K562 (cell line): ENCODE data around the gene NOP14. TPM values are rescaled to one million over a fixed set of nuclear protein-coding genes. Genes with fewer than 3 reads are reported as not detected.

Experiments used
- E2F4 ChIP-seq: sonication (generic); formaldehyde crosslinking; IDR thresholded peaks from 2 replicates; pipeline ENCODE4 v1.8.0; 2022; ENCODE audit warnings: mild to moderate bottlenecking, low read depth, missing genetic modification reagents
- MLLT1 ChIP-seq, 2 experiments: fragments of 450-650 bp; IDR thresholded peaks; 2 replicates each; pipeline ENCODE4 v1.6.1; 2016
- MYBL2 ChIP-seq, 2 experiments: fragments of 450-650 bp in 1 of 2; sonication (generic) in 1 of 2; formaldehyde crosslinking in 1 of 2; IDR thresholded peaks; 2 replicates each; pipeline versions ENCODE4 v1.6.1 to v1.8.1; 2017 to 2022; ENCODE audit warnings: borderline replicate concordance in 1 of 2, inconsistent platforms in 1 of 2, low read depth in 1 of 2, mild to moderate bottlenecking in 1 of 2, missing genetic modification reagents in 1 of 2, moderate library complexity in 1 of 2
- NEUROD1 ChIP-seq: fragments of 150-350 bp; IDR thresholded peaks from 2 replicates; pipeline ENCODE4 v1.6.1; 2014; ENCODE audit warnings: borderline replicate concordance, low read length, low read depth; ENCODE audit not compliant: partially characterized antibody
- PCBP1 ChIP-seq: fragments of 200-400 bp; formaldehyde crosslinking; IDR thresholded peaks from 2 replicates; pipeline ENCODE4 v1.6.1; 2018; ENCODE audit warnings: mild to moderate bottlenecking, low read depth, low read length; ENCODE audit not compliant: poor library complexity, severe bottlenecking
- POLR2G ChIP-seq: fragments of 200-400 bp; formaldehyde crosslinking; IDR thresholded peaks from 2 replicates; pipeline ENCODE4 v1.6.1; 2017; ENCODE audit warnings: low read depth, mild to moderate bottlenecking, antibody characterized with exemption, low read length, moderate library complexity
- PTTG1 ChIP-seq: fragments of 450-650 bp; IDR thresholded peaks from 2 replicates; pipeline ENCODE4 v1.6.1; 2016; ENCODE audit warnings: low read depth, mild to moderate bottlenecking, missing genetic modification characterization, missing compliant biosample characterization
- RBM14 ChIP-seq: fragments of 200-400 bp; formaldehyde crosslinking; IDR thresholded peaks from 2 replicates; pipeline ENCODE4 v1.6.1; 2018; ENCODE audit warnings: low read depth, mild to moderate bottlenecking, low read length, moderate library complexity, borderline replicate concordance; ENCODE audit not compliant: insufficient read depth
- RBM22 ChIP-seq: fragments of 200-400 bp; formaldehyde crosslinking; IDR thresholded peaks from 2 replicates; pipeline ENCODE4 v1.6.1; 2018; ENCODE audit warnings: low read length, low read depth; ENCODE audit not compliant: poor library complexity, severe bottlenecking
- RFX5 ChIP-seq: IDR thresholded peaks from 2 replicates; pipeline ENCODE4 v1.6.1; 2011; ENCODE audit warnings: low read depth, mild to moderate bottlenecking, improper control_type of control experiment, low read length
- SAFB ChIP-seq: fragments of 200-400 bp; formaldehyde crosslinking; IDR thresholded peaks from 2 replicates; pipeline ENCODE4 v1.6.1; 2017; ENCODE audit warnings: low read depth, low read length, borderline replicate concordance
- STAT6 ChIP-seq: sonication (generic); formaldehyde crosslinking; IDR thresholded peaks from 2 replicates; pipeline ENCODE4 v1.8.1; 2023; ENCODE audit warnings: mild to moderate bottlenecking, missing genetic modification reagents
- ZFP91 ChIP-seq: sonication (generic); formaldehyde crosslinking; IDR thresholded peaks from 2 replicates; pipeline ENCODE4 v1.8.0; 2022; ENCODE audit warnings: mild to moderate bottlenecking, missing genetic modification reagents
- ZNF449 ChIP-seq: fragments of 250-450 bp; sonication (Bioruptor Pico); IDR thresholded peaks from 2 replicates; pipeline ENCODE4 v1.8.0; 2022; ENCODE audit warnings: moderate library complexity, mild to moderate bottlenecking, inconsistent platforms
- ZNF780A ChIP-seq: fragments of 250-450 bp; sonication (Bioruptor Pico); IDR thresholded peaks from 2 replicates; pipeline ENCODE4 v1.5.0; 2021; ENCODE audit warnings: mild to moderate bottlenecking
- polyA plus RNA-seq, 8 experiments: library from polyadenylated mRNA; depleted of rRNA in 4 of 8; stranded (reverse) in 5 of 8; unstranded in 3 of 8; fragments of >200 nt; fragmentation: Nextera tagmentation in 2 of 8; fragmentation: Illumina TruSeq in 1 of 8; extraction: Ambion mirVana in 2 of 8; extraction: Trizol in 1 of 8; gene quantifications; 2 replicates each; pipeline versions ENCODE4 v1.2.1 to v1.2.3, GENCODE V29; 2011 to 2014; ENCODE audit warnings: inconsistent platforms in 1 of 8, missing spikeins in 1 of 8
- total RNA-seq, 7 experiments: library from RNA; depleted of rRNA in 6 of 7; stranded (reverse); fragments of >200 nt in 6 of 7; fragmentation: Illumina TruSeq in 2 of 7; extraction: Trizol in 2 of 7; gene quantifications; 2 replicates each; pipeline versions ENCODE4 v1.2.1 to v1.2.3, GENCODE V29; 2011 to 2021; ENCODE audit warnings: low replicate concordance in 1 of 7

The NOP14 gene
- total and polyA plus RNA-seq, 9 of the 15 experiments (the other 6 are each of a cell fraction or from before 2014, with no cell fraction given) = 12.7 to 76.0 (median 50.9) TPM

- TF ChIP-seq ZFP91 (CRISPR knock-in tag) (no peak), RFX5 (no peak), SAFB (no peak), NEUROD1 (no peak), E2F4 (no peak), PCBP1 (no peak), RBM22 (peak; percentile 25), PTTG1 (no peak), RBM14 (no peak), MYBL2 (IDR thresholded peaks at IDR 0.05; ENCODE audit: low read depth) (no peak), MYBL2 (CRISPR knock-in tag; IDR thresholded peaks at IDR 0.05; ENCODE audit: borderline replicate concordance) (no peak), ZNF780A (CRISPR knock-in tag) (no peak), ZNF449 (CRISPR knock-in tag) (no peak), STAT6 (CRISPR knock-in tag) (no peak), POLR2G (peak; percentile 70), MLLT1 (IDR thresholded peaks at IDR 0.05) (no peak)
Observed at GRCh38 chr4:2930758-2931511, 32.3 kb downstream of the NOP14 start (continued).
